Activated naive CD4-positive, alpha-beta T cell treated with anti-CD3 and anti-CD28 coated beads, Interleukin-2, amount 50 U/mL, for 72 hours (primary cell): Measurements from ENCODE around the gene CPEB4. TPM values are rescaled to one million over a fixed set of nuclear protein-coding genes. Genes with fewer than 3 reads are reported as not detected.

ENCODE experiments used
- ATAC-seq, 2 donors: fragments of 150-1000 bp; cut with Tn5 transposase; 2 replicates each; pipeline ENCODE4 v1.10.0; 2021; ENCODE audit warnings: mild to moderate bottlenecking in 2 of 2, moderate library complexity in 2 of 2
- DNase-seq, 2 donors: peaks; one replicate each; pipeline ENCODE4 v3.0.0; 2021 to 2022; ENCODE audit warnings: low spot score in 2 of 2
- H3K27ac Mint-ChIP-seq, 2 donors: one replicate each; pipeline ENCODE4 v1.8.0; 2022; ENCODE audit warnings: mild to moderate bottlenecking in 2 of 2, mixed read lengths in 2 of 2
- H3K36me3 Mint-ChIP-seq, 2 donors: one replicate each; pipeline ENCODE4 v1.8.0; 2022; ENCODE audit warnings: mixed read lengths in 2 of 2
- H3K9me3 Mint-ChIP-seq, 2 donors: one replicate each; pipeline ENCODE4 v1.8.0; 2022; ENCODE audit warnings: mixed read lengths in 2 of 2
- total RNA-seq, 2 donors: library from RNA; stranded (reverse); gene quantifications; one replicate each; pipeline ENCODE4 v1.2.3, GENCODE V29; 2022

The CPEB4 gene
- total RNA-seq, 2 donors from 2014 or later: 11.8 to 25.0 TPM

GRCh38 chr5:173941758-173942401 is 53.7 kb downstream of the CPEB4 start:
- no peaks in the 10 kb centered on the region for H3K9me3 Mint-ChIP-seq
- no peak overlapping the region for H3K27ac Mint-ChIP-seq
- DNase-seq: no peak
- ATAC-seq: no peak
- no peaks in the 10 kb centered on the region for H3K36me3 Mint-ChIP-seq

GRCh38 chr5:173944511-173944910 is 56.4 kb downstream of the CPEB4 start:
- Mint-ChIP-seq H3K9me3 (no peaks in the 10 kb centered on the region), H3K27ac (no peak overlapping the region), H3K36me3 (no peaks in the 10 kb centered on the region)
- ATAC-seq (no peak), DNase-seq (no peak)

DNA sequence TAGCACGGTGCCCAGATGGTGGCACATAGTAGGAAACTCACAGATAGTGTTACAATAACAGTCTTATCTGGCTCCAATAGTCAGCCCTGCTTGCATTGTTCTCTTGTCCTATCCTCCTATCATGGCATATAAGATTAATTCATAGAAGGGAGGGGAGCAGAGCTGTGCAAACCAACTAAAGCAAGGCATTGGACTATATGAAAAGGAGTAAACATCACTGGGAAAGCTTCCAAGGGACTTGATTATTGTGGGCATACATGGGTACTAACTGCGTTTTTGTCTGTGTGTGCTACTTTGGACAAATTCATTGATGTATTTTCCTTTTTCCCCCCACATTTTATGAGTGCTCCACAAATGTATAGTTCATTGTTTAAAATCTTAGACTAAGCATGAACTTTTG is 57.0 kb downstream of the CPEB4 start:
- DNase-seq (no peak), ATAC-seq (no peak)
- no peak overlapping the region for H3K27ac Mint-ChIP-seq
- H3K9me3 Mint-ChIP-seq: no peaks in the 10 kb centered on the region
- H3K36me3 Mint-ChIP-seq: no peaks in the 10 kb centered on the region

DNA sequence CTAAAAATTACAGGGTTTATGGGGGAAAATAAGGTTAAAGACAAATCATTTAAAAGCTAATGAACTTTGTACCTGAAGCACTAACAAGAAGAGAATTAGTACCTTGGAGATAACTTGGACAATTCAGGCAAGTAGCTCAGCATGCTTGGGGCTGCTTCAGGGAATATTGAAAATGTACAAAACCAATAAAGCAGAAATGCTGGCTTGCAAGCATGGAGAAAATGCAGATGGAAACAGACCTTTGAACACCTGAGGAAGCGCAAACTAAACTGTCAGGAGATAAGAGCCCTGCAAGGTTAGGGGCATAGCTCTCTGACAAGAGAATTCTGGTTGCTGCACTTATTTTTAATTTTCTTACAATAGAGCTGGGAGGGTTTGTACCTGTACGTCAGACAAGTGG is 58.2 kb downstream of the CPEB4 start:
- no peak overlapping the region for H3K27ac Mint-ChIP-seq
- no peaks in the 10 kb centered on the region for H3K36me3 Mint-ChIP-seq
- no peak for ATAC-seq
- H3K9me3 Mint-ChIP-seq: no peaks in the 10 kb centered on the region
- no peak for DNase-seq

DNA sequence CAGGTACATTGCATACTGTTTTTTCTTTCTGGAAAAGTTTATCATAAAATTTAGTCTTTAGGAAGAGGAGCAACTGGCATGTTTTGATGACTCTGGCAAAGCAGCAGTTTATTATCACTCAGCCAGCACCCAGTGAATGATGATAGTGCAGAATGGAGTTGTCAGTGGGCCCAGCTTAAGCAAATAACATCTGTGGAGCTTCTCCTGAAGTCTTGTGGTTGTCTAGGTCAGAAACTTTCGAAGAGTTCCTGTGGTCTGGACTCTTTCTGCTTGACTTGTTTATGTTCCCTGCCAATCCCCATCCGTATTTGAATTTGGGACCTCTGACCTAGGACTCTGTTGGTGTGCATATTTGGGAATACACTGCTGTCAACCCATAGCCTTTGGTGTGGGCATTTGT is 62.7 kb downstream of the CPEB4 start:
- H3K36me3 Mint-ChIP-seq: no peaks in the 10 kb centered on the region
- no peak for DNase-seq
- no peak for ATAC-seq
- no peak overlapping the region for H3K27ac Mint-ChIP-seq
- H3K9me3 Mint-ChIP-seq: no peaks in the 10 kb centered on the region

GRCh38 chr5:173953528-173954090 is 65.5 kb downstream of the CPEB4 start:
- H3K27ac Mint-ChIP-seq: peak overlapping the region in 1 of 2 donors; percentile 6
- ATAC-seq (no peak), DNase-seq (no peak)
- no peaks in the 10 kb centered on the region for H3K36me3 Mint-ChIP-seq
- H3K9me3 Mint-ChIP-seq: no peaks in the 10 kb centered on the region

DNA sequence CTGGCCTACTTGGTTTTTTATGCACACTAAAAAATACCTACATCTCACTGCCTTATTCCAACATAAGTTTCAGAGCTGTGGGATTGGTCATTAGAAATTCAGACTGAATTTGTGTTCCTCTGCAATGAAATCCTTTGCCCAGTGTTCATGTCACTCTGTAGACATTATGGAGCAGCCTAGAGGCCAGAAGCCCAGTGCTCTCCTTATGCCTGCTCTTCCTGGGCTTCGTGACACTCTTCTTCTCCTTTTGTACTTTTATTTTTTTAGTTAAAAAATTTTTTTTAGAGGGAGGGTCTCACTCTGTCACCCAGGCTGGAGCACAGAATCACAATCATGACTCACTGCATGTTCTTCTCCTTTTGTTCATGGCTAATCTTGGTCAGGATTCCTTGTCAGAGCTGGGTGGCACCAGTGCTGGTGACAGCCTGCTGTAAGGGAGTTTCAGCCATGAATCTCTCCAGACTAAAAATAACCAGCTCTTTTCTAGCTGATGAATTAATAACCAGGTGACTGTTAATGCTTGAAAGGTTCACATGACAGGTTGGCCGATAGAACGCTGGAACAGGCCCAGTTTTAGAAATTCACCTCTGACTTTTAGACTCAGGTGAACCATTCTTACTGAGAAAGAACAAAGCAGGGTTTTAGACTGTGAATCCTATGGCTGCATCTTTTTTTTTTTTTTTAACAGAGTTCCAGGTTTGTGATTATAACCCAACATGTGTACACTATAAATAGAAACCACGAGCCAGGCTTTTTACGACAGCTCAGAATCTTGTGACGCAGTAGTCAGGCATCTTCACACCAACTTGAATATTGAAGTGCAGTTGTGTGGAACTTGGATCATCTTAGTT is 66.7 kb downstream of the CPEB4 start:
- DNase-seq (no peak), ATAC-seq (no peak)
- peak overlapping the region in 1 of 2 donors; percentile 74 for H3K27ac Mint-ChIP-seq
- no peaks in the 10 kb centered on the region for H3K9me3 Mint-ChIP-seq
- H3K36me3 Mint-ChIP-seq: no peaks in the 10 kb centered on the region

DNA sequence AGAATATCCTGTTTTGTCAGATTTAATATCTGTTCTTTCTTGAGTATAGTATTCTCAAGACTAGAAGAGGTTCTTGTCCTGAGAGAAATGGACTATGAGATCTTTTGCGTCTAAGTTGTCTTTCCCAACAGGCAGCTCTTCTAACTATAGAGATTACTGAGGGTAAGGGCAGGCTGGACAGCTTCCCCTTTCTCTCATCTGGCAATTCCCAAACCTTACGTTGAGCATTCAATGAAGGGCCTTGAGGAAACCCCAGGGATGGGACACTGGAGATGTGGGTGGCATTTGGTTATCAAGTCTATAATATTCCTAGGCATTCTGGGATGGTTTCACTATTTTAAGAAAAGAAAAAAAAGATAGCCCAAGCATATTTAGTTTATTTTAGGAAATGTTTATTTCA is 72.8 kb downstream of the CPEB4 start:
- DNase-seq (no peak), ATAC-seq (no peak)
- Mint-ChIP-seq H3K9me3 (no peaks in the 10 kb centered on the region), H3K36me3 (no peaks in the 10 kb centered on the region), H3K27ac (no peak overlapping the region)

DNA sequence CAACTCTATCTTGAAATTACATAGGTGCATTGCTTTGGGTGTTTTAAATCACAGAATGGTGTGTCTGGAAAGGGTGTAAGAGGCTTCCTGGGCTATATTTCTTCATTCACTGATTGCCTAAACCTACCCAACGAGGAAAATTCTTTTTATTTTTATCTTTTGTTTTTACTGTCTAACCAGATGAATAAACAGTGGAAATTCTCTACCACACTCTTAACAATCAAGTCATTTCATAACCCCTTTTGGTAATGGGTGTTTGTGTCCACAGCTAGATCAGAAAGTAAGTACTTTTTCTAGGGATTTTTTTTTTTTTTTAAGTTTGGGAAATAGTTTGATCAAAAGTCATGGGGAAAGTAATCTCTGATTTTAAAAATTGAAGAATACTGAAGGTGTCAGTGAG is 73.3 kb downstream of the CPEB4 start:
- H3K27ac Mint-ChIP-seq: no peak overlapping the region
- DNase-seq (no peak), ATAC-seq (peak in 1 of 2 donors; percentile 41)
- no peaks in the 10 kb centered on the region for H3K9me3 Mint-ChIP-seq
- H3K36me3 Mint-ChIP-seq: no peaks in the 10 kb centered on the region

DNA sequence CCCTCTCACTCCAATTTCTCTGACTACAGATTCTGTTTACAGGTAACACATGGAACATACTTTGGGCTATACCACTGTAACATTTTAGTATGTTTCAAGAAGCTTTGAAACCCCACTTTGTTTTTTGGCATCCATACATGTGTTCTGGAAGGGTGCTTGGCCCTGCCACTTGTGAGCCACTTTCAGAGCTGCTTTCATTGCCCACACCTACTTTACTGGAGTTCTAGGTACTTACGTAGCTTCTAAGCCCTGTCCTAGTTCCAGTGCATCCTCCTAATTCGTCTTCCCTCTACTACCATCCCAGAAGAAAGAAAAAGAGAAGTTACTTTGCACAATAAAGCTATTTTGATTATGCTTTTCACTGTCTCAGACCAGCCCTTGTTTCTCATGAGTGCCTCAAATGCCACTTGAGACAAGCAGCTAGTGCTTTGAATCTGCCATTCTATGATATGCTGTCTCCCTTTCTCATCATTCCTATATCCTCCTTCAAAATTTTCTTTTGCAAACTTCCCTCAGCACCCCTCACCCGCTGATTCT is 74.4 kb downstream of the CPEB4 start:
- no peak for DNase-seq
- no peak for ATAC-seq
- Mint-ChIP-seq H3K27ac (no peak overlapping the region), H3K36me3 (no peaks in the 10 kb centered on the region), H3K9me3 (no peaks in the 10 kb centered on the region)

- DNase-seq: no peak
- H3K9me3 Mint-ChIP-seq: no peaks in the 10 kb centered on the region
- no peaks in the 10 kb centered on the region for H3K36me3 Mint-ChIP-seq
- no peak overlapping the region for H3K27ac Mint-ChIP-seq
- ATAC-seq: no peak
These were observed 75.2 kb downstream of the CPEB4 start for GRCh38 chr5:173963182-173963838.

DNA sequence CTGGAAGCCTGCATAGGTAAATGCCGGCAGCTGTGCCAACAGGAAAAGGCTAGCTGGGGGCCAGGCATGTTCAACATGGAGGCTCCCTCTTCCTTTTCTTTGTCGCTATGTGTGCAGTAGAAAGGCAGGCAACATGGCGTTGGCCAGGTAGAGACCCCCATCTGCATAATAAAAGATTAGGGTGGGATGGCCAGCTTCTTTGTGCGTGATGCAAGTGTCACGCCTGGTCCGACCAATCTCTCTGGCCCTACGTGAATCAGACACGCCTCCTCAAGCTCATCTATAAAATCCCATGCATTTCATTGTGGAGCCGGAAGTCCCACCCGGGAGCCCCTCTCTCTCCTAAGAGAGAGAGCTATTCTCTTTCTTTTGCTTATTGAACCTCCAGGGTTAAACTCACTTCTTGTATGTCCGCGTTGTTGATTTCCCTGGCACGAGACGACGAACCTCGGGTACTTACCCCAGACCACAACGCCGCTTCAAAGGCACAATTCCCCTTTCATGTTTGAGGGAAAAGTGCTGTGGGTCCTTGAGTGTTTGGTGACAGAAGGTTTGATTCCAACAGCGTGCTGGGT is 75.8 kb downstream of the CPEB4 start:
- DNase-seq (no peak), ATAC-seq (no peak)
- no peaks in the 10 kb centered on the region for H3K9me3 Mint-ChIP-seq
- no peaks in the 10 kb centered on the region for H3K36me3 Mint-ChIP-seq
- H3K27ac Mint-ChIP-seq: no peak overlapping the region

DNA sequence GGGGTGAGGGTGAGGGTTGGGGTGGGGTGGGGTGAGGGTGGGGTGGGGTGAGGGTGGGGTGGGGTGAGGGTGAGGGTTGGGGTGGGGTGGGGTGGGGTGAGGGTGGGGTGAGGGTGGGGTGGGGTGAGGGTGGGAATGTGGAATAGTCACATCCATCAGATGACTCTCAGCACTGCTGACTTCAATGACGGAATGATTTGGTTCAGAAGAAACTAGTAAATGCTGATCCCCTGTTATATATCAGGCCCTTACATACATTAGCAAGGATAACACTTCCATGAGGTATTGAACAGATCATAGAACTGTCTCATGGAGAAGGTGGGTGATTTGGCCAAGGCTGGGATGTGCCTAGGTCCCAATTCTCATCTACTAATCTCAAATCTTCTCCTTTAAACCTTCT is 76.4 kb downstream of the CPEB4 start:
- H3K27ac Mint-ChIP-seq: no peak overlapping the region

GRCh38 chr5:173967241-173967640 is 79.1 kb downstream of the CPEB4 start:
- no peaks in the 10 kb centered on the region for H3K36me3 Mint-ChIP-seq
- H3K9me3 Mint-ChIP-seq: no peaks in the 10 kb centered on the region
- ATAC-seq (no peak), DNase-seq (no peak)
- no peak overlapping the region for H3K27ac Mint-ChIP-seq

More for the DNA sequence above, 76.4 kb downstream of the CPEB4 start:
- Mint-ChIP-seq H3K36me3 (no peaks in the 10 kb centered on the region), H3K9me3 (no peaks in the 10 kb centered on the region)
- DNase-seq: no peak
- ATAC-seq: no peak

GRCh38 chr5:173968154-173968797 is 80.1 kb downstream of the CPEB4 start:
- H3K27ac Mint-ChIP-seq: no peak overlapping the region

More at GRCh38 chr5:173968154-173968797, 80.1 kb downstream of the CPEB4 start:
- Mint-ChIP-seq H3K9me3 (no peaks in the 10 kb centered on the region), H3K36me3 (no peaks in the 10 kb centered on the region)
- DNase-seq (no peak), ATAC-seq (no peak)
